SHP77 (cell line): ENCODE data around the gene FNDC11.
A peak's percentile ranks its signal among the peaks of the same experiment; 100 is the strongest.
"Not testable (repeated sequence)": the region's sequence is repeated elsewhere in the genome, so short reads cannot be mapped to it uniquely, and the experiment has no call there.

Experiments
- DNase-seq, 2 experiments: peaks; one replicate each; lab custom pipeline; 2025; lab: John Stamatoyannopoulos, UW

FNDC11 gene

DNA sequence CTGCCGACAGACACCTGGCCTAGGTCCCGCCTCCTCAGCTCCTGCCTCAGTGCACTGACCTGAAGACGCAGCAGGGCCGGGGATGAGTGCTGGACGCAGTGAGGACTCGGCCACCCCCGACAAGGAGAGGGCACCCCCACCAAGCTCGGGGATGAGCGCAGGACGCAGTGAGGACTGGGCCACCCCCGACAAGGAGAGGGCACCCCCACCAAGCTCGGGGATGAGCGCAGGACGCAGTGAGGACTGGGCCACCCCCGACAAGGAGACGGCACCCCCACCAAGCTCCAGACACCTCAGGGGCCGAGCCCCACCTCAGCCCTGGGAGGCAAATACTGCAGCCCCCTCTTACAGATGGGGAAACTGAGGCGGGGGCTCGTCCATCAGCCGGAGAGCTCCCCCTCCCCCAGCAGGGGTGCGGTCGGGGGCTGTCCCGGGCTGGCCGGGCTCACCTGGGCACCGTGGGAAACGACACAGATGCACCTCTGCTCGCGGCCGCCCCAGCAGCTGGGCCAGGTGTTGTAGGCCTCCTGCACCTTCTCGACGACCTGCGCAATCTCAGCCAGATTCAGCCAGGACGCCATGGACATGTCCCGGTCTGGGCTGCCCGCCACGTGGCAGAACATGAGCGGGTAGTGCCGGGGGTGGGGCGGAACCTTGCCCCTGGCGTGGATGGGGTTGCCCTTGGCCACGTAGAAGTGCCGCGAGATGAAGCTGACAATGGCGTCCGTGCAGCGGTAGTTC is 12.6 kb downstream of the FNDC11 start:
- no peak for DNase-seq

- no peak for DNase-seq
Measured at GRCh38 chr20:63567136-63567385, 13.1 kb downstream of the FNDC11 start.

DNA sequence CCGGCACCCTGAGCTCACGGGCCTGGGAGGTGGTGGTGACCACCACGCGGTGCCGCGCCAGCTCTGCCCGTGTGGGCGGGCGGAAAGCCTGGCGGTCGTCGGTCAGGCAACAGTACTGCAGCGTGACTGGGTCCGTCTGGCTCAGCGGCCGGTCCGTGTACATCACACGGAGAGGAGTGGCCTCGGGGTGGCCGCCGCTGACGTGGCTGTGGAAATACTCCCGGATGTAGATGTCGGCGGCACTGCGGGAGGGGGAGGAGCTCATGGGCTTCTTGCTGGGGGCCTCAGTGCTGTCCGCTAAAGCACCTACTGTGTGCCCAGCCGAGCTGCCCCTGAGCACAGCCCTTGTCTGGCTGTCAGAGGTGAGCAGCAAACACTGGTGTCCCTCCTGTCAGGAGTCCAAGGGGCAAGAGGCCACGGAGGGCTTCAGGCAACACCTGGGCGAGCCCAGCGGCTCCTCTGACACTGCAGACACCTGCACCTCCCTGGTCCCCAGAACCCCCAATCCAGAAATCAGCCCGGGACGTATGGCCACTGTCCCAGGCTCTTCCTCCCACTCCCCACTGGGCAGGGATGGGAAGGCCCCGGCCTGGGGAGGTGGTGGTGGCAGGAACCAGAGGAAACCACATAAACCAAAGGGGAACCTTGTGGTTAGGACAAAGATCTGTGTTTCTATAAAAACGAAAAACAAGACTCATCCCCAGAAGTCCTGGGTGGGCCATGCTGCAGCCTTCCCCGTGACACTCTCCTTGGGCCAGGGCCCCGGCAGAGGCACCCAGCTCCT is 13.6 kb downstream of the FNDC11 start:
- DNase-seq: no peak

DNA sequence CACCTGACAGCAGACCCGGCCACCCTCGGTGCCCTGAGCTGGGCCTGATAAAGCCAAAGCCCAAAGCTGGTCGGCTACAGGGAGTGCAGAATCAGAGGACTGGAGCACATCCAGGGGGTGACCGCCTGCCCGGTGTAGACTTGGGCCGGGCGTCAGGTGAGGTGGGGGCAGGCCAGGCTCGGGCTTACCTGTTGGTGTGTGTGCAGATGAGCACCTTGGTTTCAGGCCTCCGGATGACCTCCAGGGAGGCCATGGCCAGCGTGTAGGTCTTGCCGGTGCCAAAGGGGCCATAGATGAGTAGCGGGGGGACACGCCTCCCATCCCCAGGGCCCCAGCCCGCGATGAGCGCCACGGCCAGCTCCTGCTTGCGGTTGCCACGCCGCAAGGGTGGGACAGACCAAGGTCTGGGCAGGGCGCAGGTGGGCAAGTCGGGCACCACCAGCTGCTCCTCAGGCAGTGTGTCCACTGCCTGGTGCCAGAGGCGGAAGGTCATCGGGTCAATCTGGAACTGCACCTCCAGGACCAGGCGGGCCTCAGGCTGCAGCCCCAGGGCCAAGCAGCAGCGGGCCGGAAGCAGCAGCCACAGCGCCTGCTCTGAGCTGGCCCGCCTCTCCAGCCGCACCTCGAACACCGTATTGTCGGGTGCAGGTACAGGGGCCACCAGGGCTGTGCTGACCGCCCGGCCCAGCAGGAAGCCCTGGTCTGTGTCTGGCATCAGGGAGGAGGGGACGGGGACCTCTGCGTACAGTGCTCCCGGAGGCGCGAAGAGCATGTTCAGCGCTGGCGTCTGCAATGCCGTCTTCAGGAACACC is 14.4 kb downstream of the FNDC11 start:
- DNase-seq: no peak

GRCh38 chr20:63568986-63569949 is 15.3 kb downstream of the FNDC11 start:
- DNase-seq: peak; percentile 66 to 90

DNA sequence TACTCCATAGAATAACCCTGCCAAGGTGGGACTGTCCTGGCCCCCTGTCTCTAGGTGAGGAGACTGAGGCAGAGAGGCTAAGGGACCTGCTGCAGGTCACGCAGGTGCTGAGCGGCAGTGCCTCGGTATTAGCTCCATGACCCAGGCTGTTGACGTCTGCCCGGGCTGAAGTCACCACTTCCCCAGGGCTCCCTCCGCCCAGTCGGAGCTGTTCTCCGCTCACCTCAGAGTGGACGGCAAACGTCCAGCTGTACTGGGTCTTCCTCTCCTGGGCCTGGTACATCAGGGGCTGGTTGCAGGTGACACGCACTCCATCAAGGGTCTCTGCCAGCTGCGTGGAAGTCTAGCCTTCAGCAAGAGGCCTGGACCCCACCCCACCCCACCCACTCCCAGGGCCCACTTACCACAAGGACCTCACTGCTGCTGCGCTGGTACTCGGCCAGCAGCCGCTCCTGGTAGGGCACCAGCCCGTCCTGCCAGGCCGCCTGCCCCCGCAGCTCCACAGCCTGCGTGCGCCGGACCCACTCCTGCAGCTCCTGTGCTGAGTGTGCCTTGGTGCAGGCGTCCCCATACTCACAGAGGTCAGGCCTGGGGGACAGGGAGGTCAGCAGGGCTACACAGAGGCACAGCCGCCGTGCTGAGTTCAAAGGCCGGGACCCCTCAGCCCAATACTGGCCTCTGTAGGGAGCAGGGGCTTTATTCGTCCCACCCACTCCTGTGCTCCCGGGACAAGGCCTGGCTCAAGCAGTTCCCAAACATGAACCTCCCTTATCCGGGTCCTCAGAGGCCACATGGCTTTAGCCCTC is 16.5 kb downstream of the FNDC11 start:
- no peak for DNase-seq

- not testable (repeated sequence) for DNase-seq
Measured at GRCh38 chr20:63571087-63571478, 17.1 kb downstream of the FNDC11 start.

GRCh38 chr20:63572071-63572787 is 18.3 kb downstream of the FNDC11 start:
- DNase-seq: no peak

- no peak for DNase-seq
Measured at GRCh38 chr20:63572788-63573646, 19.1 kb downstream of the FNDC11 start.

GRCh38 chr20:63573647-63574131 is 19.7 kb downstream of the FNDC11 start:
- no peak for DNase-seq

DNA sequence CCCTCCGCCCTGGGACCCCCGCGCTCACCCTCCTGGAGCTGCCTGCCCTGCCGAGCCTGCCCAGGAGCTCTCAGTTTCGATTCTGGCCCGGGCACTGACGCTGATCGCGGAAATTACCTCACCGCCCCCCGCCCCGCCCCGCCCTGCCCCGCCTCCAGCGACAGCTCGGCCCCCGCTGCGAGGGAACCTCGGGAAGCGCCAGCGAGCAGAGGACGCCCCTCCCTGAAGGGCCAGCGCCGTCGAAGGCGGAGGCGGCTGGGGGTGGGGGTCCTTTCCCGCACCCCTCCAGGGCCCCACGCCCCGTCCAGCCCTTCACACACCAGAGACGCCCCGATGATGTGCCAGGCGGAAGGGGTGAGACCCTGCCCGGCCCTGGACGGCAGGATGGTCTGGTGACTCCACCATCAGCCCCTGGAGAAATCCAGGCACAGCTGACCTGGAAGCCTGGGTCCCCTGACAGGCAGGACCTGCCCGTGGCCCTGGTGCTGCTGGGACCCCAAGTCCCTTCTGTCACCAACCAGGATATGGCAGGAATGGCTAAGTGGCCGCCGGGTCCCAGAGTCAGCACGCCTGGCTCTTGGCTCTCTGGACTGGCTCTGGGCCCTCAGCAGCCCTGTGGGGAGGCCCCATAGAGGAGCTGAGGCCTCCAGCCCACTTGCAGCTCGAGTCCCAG is 20.3 kb downstream of the FNDC11 start, which contains the start of gene HELZ2:
Gene HELZ2 (minus strand): TSS at position 84 of the 673 bp plus-strand sequence. CDS start 1,854 bp downstream, outside the sequence.
- peak; percentile 51 to 82 for DNase-seq

- no peak for DNase-seq
Measured at GRCh38 chr20:63574829-63575743, 21.1 kb downstream of the FNDC11 start.

GRCh38 chr20:63576311-63576710 is 22.4 kb downstream of the FNDC11 start:
- no peak for DNase-seq

- peak; percentile 25 to 75 for DNase-seq
Measured at GRCh38 chr20:63577317-63577894, 23.4 kb downstream of the FNDC11 start.

DNA sequence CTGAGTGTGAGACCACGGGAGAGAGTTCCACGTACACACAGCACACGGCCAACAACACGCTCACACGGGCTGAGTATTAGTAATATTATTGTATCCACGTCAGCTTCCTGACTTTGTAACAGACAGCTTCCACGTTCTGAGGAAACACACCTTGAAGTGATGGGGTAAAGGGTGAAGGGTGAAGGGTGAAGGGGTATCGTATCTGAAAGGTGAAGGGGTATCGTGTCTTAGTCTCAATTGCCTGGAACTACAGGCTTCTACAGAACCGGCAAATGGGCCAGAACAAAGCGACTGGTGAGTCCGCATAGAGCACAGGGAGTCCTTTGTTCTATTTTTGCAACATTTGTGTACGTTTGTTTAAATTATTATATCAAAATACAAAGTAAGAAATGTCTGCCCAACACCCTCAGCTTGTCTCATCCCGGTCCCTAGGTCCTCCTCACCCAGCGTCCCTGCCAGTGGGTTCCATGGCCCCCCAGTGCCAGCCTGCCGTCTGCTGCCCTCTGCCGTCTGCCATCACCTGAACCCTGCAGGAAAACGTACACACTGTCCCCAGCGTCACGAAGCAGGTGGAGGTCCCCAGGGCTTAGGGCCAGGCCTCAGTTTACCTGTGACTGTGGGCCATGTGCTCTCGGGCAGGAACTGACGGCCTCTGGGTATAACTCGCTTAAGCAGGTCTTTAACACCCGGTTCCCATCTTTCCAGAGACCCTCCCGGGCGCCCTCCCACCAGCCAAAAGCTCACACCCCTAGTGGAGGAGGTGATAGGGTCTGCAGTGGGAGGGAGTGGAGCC is 24.5 kb downstream of the FNDC11 start:
- DNase-seq: peak; percentile 29 to 44
